Measurements from ENCODE around the gene CNGB1. TPM values are rescaled to one million over a fixed set of nuclear protein-coding genes. Genes with fewer than 3 reads are reported as not detected.

Gene CNGB1
- polyA plus RNA-seq, 1 of the 3 experiments (the other 2 are of a cell fraction), result 0.05 TPM

GRCh38 chr16:57923841-57924240 is 47.1 kb downstream of the CNGB1 start:
- no peaks in the 10 kb centered on the region for H3F3A ChIP-seq (replicated peaks; ENCODE audit: insufficient read depth)
- H3K27ac ChIP-seq (ENCODE audit: low read depth in 2 of 2, low read length in 1 of 2), result no peak overlapping the region
- DNase-seq, result no peak
- no peaks in the 10 kb centered on the region for H3K79me2 ChIP-seq (ENCODE audit: insufficient read depth)
- H3K9me3 ChIP-seq, result no peaks in the 10 kb centered on the region
- no peaks in the 10 kb centered on the region for H3K4me1 ChIP-seq (ENCODE audit: control insufficient read depth in 1 of 2, insufficient read depth in 2 of 2, low read depth in 1 of 2, low read length in 1 of 2)
- no peak for TF ChIP-seq NFIC (IDR thresholded peaks at IDR 0.05; ENCODE audit: borderline replicate concordance)
- no peak for TF ChIP-seq RXRA (IDR thresholded peaks at IDR 0.05; ENCODE audit: borderline replicate concordance, low read depth)
- no peak for TF ChIP-seq FOSL2 (IDR thresholded peaks at IDR 0.05; ENCODE audit: borderline replicate concordance, low read depth)
- no peak for TF ChIP-seq GATA2 (CRISPR knock-in tag; IDR thresholded peaks at IDR 0.05)
- no peak for TF ChIP-seq PBX3 (IDR thresholded peaks at IDR 0.05)
- TF ChIP-seq GABPA (IDR thresholded peaks at IDR 0.05; ENCODE audit: low read depth), result no peak
- TF ChIP-seq EP300 (IDR thresholded peaks at IDR 0.05; ENCODE audit: borderline replicate concordance in 1 of 2, low read depth in 1 of 2, low read length in 1 of 2), result no peak
- no peak for TF ChIP-seq FOXJ3 (CRISPR knock-in tag; IDR thresholded peaks at IDR 0.05)
- TF ChIP-seq MAX (IDR thresholded peaks at IDR 0.05; ENCODE audit: low read depth), result no peak
- TF ChIP-seq RCOR1 (IDR thresholded peaks at IDR 0.05; ENCODE audit: low read length), result no peak
- no peak for TF ChIP-seq SMC3 (IDR thresholded peaks at IDR 0.05; ENCODE audit: low read depth, low read length)
- TF ChIP-seq JUND (IDR thresholded peaks at IDR 0.05), result no peak
- TF ChIP-seq IRF3 (IDR thresholded peaks at IDR 0.05; ENCODE audit: low read depth, low read length), result no peak
- no peak for TF ChIP-seq ZBTB33 (IDR thresholded peaks at IDR 0.05; ENCODE audit: borderline replicate concordance, low read depth)
- ChIA-PET CTCF (no interaction called here), POLR2A (no interaction called here)
- H3K9ac ChIP-seq, result no peak overlapping the region
- no peak overlapping the region for H2AFZ ChIP-seq (ENCODE audit: low read depth)
- 100% methylated on average over 2 of the region's 2 CpGs for WGBS (ENCODE audit: low lambda C conversion rate)
- no peaks in the 10 kb centered on the region for H3K9me2 ChIP-seq
- no peak overlapping the region for H3K4me2 ChIP-seq
- H3K36me3 ChIP-seq (replicated peaks in 1 of 2; ENCODE audit: control insufficient read depth in 1 of 2, insufficient read depth in 2 of 2, low read length in 1 of 2), result no peaks in the 10 kb centered on the region
- no peaks in the 10 kb centered on the region for H4K20me1 ChIP-seq (ENCODE audit: insufficient read depth)
- H3K27me3 ChIP-seq (ENCODE audit: insufficient read depth), result peaks cover 3% of the 10 kb centered on the region; the same call in 1 of the 2 replicates
- no peak overlapping the region for H3K4me3 ChIP-seq (ENCODE audit: low read depth in 2 of 2, low read length in 1 of 2)

- Histone ChIP-seq H3K27me3 (ENCODE audit: insufficient read depth) (peaks cover 3% of the 10 kb centered on the region; the same call in 1 of the 2 replicates), H3K9me3 (no peaks in the 10 kb centered on the region), H3K79me2 (ENCODE audit: insufficient read depth) (no peaks in the 10 kb centered on the region), H3K4me1 (ENCODE audit: control insufficient read depth in 1 of 2, insufficient read depth in 2 of 2, low read depth in 1 of 2, low read length in 1 of 2) (no peaks in the 10 kb centered on the region), H3K4me2 (no peak overlapping the region), H4K20me1 (ENCODE audit: insufficient read depth) (no peaks in the 10 kb centered on the region), H2AFZ (ENCODE audit: low read depth) (no peak overlapping the region), H3K36me3 (replicated peaks in 1 of 2; ENCODE audit: control insufficient read depth in 1 of 2, insufficient read depth in 2 of 2, low read length in 1 of 2) (no peaks in the 10 kb centered on the region), H3K4me3 (ENCODE audit: low read depth in 2 of 2, low read length in 1 of 2) (no peak overlapping the region), H3K9ac (no peak overlapping the region), H3K27ac (ENCODE audit: low read depth in 2 of 2, low read length in 1 of 2) (no peak overlapping the region), H3F3A (replicated peaks; ENCODE audit: insufficient read depth) (no peaks in the 10 kb centered on the region), H3K9me2 (no peaks in the 10 kb centered on the region)
- 59% methylated on average over 2 of the region's 2 CpGs for WGBS (ENCODE audit: low lambda C conversion rate)
- DNase-seq, result no peak
- ChIA-PET CTCF (no interaction called here), POLR2A (no interaction called here)
- no peak for TF ChIP-seq GATA2 (CRISPR knock-in tag; IDR thresholded peaks at IDR 0.05)
- TF ChIP-seq RFX5 (IDR thresholded peaks at IDR 0.05; ENCODE audit: low read length), result no peak
- no peak for TF ChIP-seq RXRA (IDR thresholded peaks at IDR 0.05; ENCODE audit: borderline replicate concordance, low read depth)
- TF ChIP-seq TCF12 (IDR thresholded peaks at IDR 0.05), result no peak
- no peak for TF ChIP-seq TEAD4 (IDR thresholded peaks at IDR 0.05; ENCODE audit: borderline replicate concordance, insufficient read depth)
- TF ChIP-seq MAX (IDR thresholded peaks at IDR 0.05; ENCODE audit: low read depth), result no peak
- no peak for TF ChIP-seq SIN3A (IDR thresholded peaks at IDR 0.05; ENCODE audit: borderline replicate concordance, low read depth, low read length)
Observed at GRCh38 chr16:57923418-57923817, 47.5 kb downstream of the CNGB1 start.

All from SK-N-SH (cell line).